SU-DHL-6 (cell line): ENCODE data around the gene SERPIND1.

Source experiments
- CTCF ChIP-seq: fragments of 200-600 bp; sonication (generic); IDR thresholded peaks from one replicate; pipeline ENCODE4 v1.5.1; 2017; ENCODE audit warnings: antibody characterized with exemption, mild to moderate bottlenecking, low read length, moderate library complexity; ENCODE audit not compliant: insufficient read depth, poor library complexity, severe bottlenecking
- EZH2phosphoT487 ChIP-seq: fragments of 200-600 bp; sonication (generic), shearing (Covaris generic); conservative IDR thresholded peaks from 2 replicates; pipeline ENCODE4 v1.6.1; 2018; ENCODE audit warnings: mild to moderate bottlenecking, antibody characterized with exemption, low read length, moderate library complexity, mixed read lengths

- no peak for TF ChIP-seq CTCF
- TF ChIP-seq EZH2phosphoT487, result no peak
These were observed 7.4 kb upstream of the SERPIND1 start for GRCh38 chr22:20766530-20766929.
